GM19023 (cell line): Measurements from ENCODE around the gene WDR89.
"Not testable (repeated sequence)": the region's sequence is repeated elsewhere in the genome, so short reads cannot be mapped to it uniquely, and the experiment has no call there.

Experiments used
- ATAC-seq: cut with Tn5 transposase; IDR thresholded peaks from one replicate; pipeline ENCODE4 v1.9.1; 2021; ENCODE audit warnings: mild to moderate bottlenecking, moderate library complexity; ENCODE audit not compliant: unreplicated experiment

The WDR89 gene

GRCh38 chr14:63598807-63599206, 42.9 kb downstream of the WDR89 start:
- no peak for ATAC-seq

GRCh38 chr14:63596998-63597658, 44.5 kb downstream of the WDR89 start:
- no peak for ATAC-seq

- no peak for ATAC-seq
These were observed 47.0 kb downstream of the WDR89 start for GRCh38 chr14:63594455-63595372.

GRCh38 chr14:63583046-63583445, 58.6 kb downstream of the WDR89 start:
- ATAC-seq = not testable (repeated sequence)

- no peak for ATAC-seq
These were observed 60.2 kb downstream of the WDR89 start for GRCh38 chr14:63581491-63581890.

DNA sequence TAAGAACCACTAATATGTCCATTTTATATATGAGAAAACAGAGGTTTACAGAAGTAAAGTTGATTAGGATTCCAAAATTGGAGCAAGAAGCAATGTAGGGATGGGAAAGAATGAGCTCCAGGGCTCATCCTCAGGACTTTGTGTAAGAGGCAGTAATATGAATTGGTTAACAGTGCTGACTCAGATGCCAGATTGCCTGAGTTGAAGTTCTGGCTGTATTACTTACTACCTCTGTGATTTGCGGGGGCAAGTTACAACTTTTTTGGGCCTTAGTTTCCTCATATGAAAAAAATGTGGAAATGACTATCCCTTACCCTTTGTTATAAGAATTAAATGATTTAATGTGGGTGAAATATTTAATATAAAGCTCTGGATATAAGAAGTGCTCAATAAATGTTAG, 63.4 kb downstream of the WDR89 start:
- ATAC-seq = no peak

DNA sequence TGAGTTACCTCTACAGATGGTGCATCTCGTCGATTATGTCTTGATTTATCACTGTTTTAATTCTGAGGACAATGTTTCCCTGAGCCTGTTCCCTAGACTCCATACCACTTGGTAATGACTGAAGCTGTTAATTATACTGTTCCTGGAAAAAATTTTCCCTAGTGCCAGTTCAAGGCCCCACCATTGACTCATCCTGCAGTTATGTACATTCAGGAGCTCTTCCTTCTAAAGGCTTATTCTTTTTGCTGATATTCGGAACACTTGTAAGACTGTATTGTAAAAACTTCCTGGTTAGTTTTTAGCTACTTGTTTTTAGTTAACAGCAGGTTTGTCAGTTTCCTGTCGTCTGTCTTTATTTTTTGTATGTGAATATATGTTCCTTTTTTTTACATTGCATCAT, 68.1 kb downstream of the WDR89 start:
- no peak for ATAC-seq

DNA sequence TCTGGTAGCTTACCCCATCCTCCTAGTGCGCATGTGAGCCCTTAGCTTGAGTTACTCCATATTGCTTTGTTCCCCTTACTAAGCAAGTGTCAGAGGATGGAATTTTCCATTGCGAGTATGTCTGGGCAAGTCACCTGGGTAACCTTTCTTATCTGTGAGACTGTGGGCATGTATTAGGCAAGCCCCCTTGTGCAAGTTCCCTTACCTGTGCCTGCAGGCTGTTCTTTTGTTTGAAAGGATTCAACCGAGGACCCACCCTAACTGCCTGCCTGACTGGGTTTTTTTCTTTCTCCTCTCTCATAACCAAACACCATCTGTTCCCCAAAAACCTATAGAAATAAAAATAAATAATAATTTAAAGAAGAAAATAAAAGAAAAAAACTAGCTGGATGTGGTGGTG, 76.2 kb downstream of the WDR89 start:
- ATAC-seq = no peak

DNA sequence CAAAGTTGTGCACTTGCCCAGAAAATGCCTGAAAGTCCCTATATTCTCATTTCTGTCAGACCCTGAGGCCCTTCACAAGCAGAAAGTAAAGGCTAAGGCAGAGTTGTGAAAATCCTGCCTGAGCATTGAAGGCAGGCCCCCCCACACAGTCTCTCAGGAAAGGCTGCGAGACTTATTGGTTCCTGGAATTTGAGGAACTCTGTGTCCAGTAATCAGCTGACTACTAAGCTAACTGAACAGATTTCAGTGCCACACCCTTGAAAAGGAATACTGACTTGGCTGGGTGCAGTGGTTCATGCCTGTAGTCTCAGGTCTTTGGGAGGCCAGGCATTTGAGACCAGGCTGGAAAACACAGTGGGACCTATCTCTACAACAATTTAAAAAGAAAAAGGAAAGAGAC, 77.4 kb downstream of the WDR89 start:
- no peak for ATAC-seq

DNA sequence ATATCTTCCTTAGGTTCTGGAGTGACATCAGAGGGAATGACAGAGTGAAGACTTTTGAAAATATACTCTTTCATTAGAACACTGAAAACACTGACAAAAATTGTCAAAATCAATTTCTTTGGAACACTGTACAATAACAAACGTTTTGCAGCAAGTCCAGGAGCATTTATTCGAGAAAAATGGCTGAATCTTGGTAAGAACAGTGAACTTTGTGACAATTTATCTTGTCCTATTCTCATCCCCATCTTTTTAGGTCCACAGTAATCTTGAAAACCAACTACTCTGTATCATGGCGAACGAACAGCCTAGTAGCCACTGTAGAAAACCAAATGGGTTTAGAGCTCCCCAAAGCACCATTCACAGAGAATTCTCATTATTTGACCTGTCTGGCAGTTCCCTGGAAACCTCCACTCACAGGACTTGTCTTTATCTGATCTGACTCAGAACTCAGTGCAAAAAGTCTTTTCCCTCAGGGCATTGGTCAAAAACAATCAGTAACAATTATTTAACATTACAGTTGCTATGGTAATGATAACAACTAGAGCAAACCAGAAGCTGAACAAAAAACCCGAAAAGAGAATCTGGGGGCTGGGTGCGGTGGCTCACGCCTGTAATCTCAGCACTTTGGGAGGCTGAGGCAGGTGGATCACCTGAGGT, 78.2 kb downstream of the WDR89 start:
- ATAC-seq = no peak

- ATAC-seq = no peak
These were observed 79.3 kb downstream of the WDR89 start for GRCh38 chr14:63562405-63562804.

GRCh38 chr14:63555572-63555971, 86.1 kb downstream of the WDR89 start:
- ATAC-seq = no peak

GRCh38 chr14:63551332-63551731, 90.3 kb downstream of the WDR89 start:
- ATAC-seq = no peak

DNA sequence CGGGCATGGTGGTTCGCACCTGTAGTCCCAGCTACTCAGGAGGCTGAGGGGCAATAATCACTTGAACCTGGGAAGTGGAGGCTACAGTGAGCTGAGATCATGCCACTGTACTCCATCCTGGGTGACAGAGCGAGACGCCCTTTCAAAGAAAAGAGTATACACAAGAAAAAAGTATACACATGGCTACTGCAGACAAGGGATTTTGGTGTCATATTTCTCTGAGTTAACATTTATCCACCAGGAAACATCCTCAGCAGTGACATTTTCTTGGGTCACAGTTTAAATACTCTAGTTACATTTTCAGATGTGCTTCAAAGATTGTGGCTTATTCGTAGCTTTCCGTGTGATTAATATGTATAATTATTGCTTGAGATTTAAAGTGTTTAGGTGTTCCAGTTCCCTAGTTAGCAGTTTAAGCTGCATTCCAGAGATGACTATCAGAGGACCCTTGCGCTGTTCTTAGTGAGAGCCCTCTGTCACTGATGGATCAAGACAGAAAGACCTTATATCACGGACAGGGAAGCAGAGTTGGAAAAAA, 93.8 kb downstream of the WDR89 start:
- ATAC-seq = no peak
